Measurements from ENCODE around the gene SNTB2.
"Not testable (repeated sequence)": the region's sequence is repeated elsewhere in the genome, so short reads cannot be mapped to it uniquely, and the experiment has no call there.

Gene SNTB2

DNA sequence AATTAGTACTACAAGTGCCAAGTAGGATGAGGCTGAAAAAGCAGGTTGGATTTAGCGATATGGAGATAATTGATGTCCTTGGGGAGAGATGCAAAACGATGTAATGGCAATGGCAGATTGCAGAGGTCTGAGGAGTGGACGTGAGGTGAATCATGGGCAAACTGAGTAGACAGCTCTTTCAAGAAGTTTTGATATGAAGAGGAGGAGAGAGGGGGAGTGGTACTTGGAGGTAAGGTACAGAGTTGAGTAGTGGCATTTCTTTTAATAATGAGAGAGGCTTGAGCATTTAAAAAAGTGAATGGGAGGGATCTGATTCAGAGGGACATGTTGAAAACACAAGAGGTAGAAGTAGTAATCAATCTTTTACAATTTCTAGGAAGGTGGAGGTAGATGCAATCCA lies 106.4 kb downstream of the SNTB2 start:
- no peaks in the 10 kb centered on the region for H3K9me3 ChIP-seq (ENCODE audit: insufficient read depth, low read depth, low read length)
- H3K27ac ChIP-seq (ENCODE audit: low read depth, low read length), result no peak overlapping the region
- H3K36me3 ChIP-seq (ENCODE audit: insufficient read depth, low read length), result peaks cover 8% of the 10 kb centered on the region; the same call in 1 of the 2 replicates
- no peaks in the 10 kb centered on the region for H3K27me3 ChIP-seq (ENCODE audit: insufficient read depth, low read length)
- 0 out of 2 replicates have a peak overlapping the region, but pooled peaks have one; percentile 11 for H3K9ac ChIP-seq (ENCODE audit: low read depth, low read length)
- no peaks in the 10 kb centered on the region for H3K4me1 ChIP-seq (ENCODE audit: insufficient read depth, low read length)
- WGBS, result 90% methylated on average over 3 of the region's 3 CpGs
- no peak overlapping the region for H3K4me3 ChIP-seq (ENCODE audit: low read length)

DNA sequence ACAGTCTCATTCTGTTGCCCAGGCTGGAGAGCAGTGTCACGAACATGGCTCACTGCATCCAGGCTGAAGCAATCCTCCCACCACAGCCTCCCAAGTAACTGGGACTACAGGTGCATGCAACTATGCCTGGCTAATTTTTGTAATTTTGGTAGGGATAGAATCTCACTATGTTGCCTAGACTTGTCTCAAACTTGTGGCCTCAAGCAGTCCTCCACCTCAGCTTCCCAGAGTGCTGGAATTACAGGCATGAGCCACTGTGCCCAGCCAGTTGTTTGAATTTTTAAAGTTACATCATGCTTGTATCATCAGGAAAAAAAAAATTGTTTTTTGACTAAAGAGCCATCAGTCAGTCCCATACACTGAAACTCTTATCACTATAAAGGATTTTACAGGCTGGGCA lies 107.1 kb downstream of the SNTB2 start:
- WGBS, result 100% methylated on average over 1 of the region's 1 CpG
- no peak overlapping the region for H3K27ac ChIP-seq (ENCODE audit: low read depth, low read length)

DNA sequence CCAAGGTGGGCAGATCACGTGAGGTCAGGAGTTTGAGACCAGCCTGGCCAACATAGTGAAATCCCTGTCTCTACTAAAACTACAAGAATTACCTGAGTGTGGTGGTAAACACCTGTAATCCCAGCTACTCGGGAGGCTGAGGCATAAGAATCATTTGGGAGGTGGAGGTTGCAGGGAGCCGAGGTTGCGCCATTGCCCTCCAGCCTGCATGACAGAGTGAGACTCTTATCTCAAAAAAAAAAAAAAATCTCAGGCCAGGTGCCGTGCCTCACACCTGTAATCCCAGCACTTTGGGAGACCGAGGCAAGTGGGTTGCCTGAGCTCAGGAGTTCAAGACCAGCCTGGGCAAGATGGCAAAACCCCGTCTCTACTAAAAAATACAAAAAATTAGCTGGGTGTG lies 109.8 kb downstream of the SNTB2 start:
- peaks cover 28% of the 10 kb centered on the region for H3K36me3 ChIP-seq (ENCODE audit: insufficient read depth, low read length)
- H3K9ac ChIP-seq (ENCODE audit: low read depth, low read length); H3K9me3 ChIP-seq (ENCODE audit: insufficient read depth, low read depth, low read length); H3K27ac ChIP-seq (ENCODE audit: low read depth, low read length); H3K4me1 ChIP-seq (ENCODE audit: insufficient read depth, low read length); H3K4me3 ChIP-seq (ENCODE audit: low read length); H3K27me3 ChIP-seq (ENCODE audit: insufficient read depth, low read length): not testable (repeated sequence)
- 100% methylated on average over 7 of the region's 7 CpGs for WGBS

More for the DNA sequence above, 107.1 kb downstream of the SNTB2 start:
- no peaks in the 10 kb centered on the region for H3K9me3 ChIP-seq (ENCODE audit: insufficient read depth, low read depth, low read length)
- 0 out of 2 replicates have a peak, but pooled peaks cover 6% of the 10 kb centered on the region for H3K36me3 ChIP-seq (ENCODE audit: insufficient read depth, low read length)
- no peak overlapping the region for H3K9ac ChIP-seq (ENCODE audit: low read depth, low read length)
- H3K4me1 ChIP-seq (ENCODE audit: insufficient read depth, low read length), result no peaks in the 10 kb centered on the region
- H3K27me3 ChIP-seq (ENCODE audit: insufficient read depth, low read length), result no peaks in the 10 kb centered on the region
- H3K4me3 ChIP-seq (ENCODE audit: low read length), result no peak overlapping the region

DNA sequence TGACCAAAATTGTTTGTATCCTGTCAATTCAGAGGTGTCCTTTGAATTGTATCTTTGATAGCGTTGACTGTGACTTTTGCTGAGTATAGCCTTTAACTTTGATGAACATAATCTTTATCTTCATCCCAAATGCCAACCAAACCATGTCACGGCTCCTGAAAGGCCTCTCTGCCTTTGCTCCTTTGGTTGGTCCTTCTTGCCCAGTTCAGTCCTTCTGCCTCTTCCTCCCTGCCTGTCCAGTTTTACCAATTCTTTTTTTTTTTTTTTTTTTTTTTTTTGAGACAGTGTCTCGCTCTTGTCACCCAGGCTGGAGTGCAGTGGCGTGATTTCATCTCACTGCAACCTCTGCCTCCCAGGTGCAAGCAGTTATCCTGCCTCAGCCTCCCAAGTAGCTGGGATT lies 111.3 kb downstream of the SNTB2 start:
- no peak overlapping the region for H3K9ac ChIP-seq (ENCODE audit: low read depth, low read length)
- no peak overlapping the region for H3K4me3 ChIP-seq (ENCODE audit: low read length)
- H3K9me3 ChIP-seq (ENCODE audit: insufficient read depth, low read depth, low read length), result no peaks in the 10 kb centered on the region
- no peaks in the 10 kb centered on the region for H3K27me3 ChIP-seq (ENCODE audit: insufficient read depth, low read length)
- over 99% methylated on average over 4 of the region's 4 CpGs for WGBS
- no peak overlapping the region for H3K27ac ChIP-seq (ENCODE audit: low read depth, low read length)
- H3K4me1 ChIP-seq (ENCODE audit: insufficient read depth, low read length), result no peaks in the 10 kb centered on the region
- H3K36me3 ChIP-seq (ENCODE audit: insufficient read depth, low read length), result peaks cover 34% of the 10 kb centered on the region

DNA sequence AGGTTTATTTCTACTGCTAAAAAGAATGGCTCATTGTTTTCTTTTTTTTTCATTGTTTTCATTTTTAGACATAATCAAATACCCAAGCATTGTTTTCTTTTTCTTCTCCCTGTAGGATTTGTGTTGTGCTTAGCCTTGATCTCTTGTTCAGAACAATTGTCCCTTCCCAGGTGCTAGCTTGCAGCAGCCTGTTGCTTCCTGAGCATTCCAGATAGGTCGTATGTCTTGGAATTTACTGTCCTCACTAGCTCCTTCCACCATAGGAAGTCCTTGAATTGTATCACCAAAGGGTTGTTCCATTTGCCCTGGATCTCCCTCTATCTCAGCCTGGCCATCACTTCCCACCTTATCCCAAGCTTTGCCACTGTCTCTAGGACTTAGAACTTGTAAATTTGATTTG lies 114.2 kb downstream of the SNTB2 start:
- H3K27me3 ChIP-seq (ENCODE audit: insufficient read depth, low read length), result no peaks in the 10 kb centered on the region
- H3K4me3 ChIP-seq (ENCODE audit: low read length), result no peak overlapping the region
- WGBS, result 86% methylated on average over 1 of the region's 1 CpG
- no peak overlapping the region for H3K9ac ChIP-seq (ENCODE audit: low read depth, low read length)
- peaks cover 37% of the 10 kb centered on the region for H3K36me3 ChIP-seq (ENCODE audit: insufficient read depth, low read length)
- no peaks in the 10 kb centered on the region for H3K4me1 ChIP-seq (ENCODE audit: insufficient read depth, low read length)
- no peak overlapping the region for H3K27ac ChIP-seq (ENCODE audit: low read depth, low read length)
- no peaks in the 10 kb centered on the region for H3K9me3 ChIP-seq (ENCODE audit: insufficient read depth, low read depth, low read length)

DNA sequence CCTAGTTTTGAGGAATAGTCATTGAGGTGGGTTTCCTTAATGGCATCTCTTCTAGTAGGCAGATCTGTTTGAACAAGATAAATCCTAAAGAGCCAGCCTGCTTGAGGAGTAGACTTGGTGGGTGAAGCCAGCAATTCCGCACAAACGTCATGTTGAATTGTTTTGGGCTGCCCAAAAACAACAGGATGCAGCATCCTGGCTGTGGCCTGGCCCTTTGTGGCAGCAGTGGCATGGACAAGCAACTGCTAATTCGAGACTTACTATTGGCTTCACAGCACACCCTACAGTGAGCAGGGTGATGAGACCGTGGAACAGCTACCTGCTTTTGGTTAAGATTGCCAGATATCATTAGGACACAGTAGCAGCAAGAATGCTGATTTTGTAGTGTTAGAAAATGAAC lies 114.9 kb downstream of the SNTB2 start:
- WGBS, result 91% methylated on average over 4 of the region's 4 CpGs
- Histone ChIP-seq H3K27ac (ENCODE audit: low read depth, low read length) (no peak overlapping the region), H3K9ac (ENCODE audit: low read depth, low read length) (no peak overlapping the region), H3K4me3 (ENCODE audit: low read length) (no peak overlapping the region), H3K27me3 (ENCODE audit: insufficient read depth, low read length) (no peaks in the 10 kb centered on the region), H3K9me3 (ENCODE audit: insufficient read depth, low read depth, low read length) (no peaks in the 10 kb centered on the region), H3K4me1 (ENCODE audit: insufficient read depth, low read length) (no peaks in the 10 kb centered on the region), H3K36me3 (ENCODE audit: insufficient read depth, low read length) (peaks cover 37% of the 10 kb centered on the region)

DNA sequence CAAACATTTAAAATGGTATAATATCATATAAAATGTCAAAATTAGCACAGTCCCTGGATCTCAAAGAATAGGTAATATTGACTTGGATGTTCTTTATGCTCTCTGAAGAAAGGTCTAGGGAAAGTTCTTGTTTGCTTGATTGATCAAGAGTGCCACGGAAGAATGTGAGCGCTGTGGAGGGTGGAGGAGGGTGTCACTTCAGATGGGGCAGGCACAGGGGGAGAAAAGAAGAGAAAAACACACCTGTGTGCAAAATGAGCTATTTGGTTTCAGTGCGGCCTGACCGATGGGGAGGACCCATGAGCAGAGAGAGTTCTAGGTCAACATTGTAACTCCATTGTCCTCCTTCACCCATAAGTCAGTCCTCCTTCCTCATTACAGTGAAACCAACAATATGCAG lies 115.3 kb downstream of the SNTB2 start:
- no peaks in the 10 kb centered on the region for H3K4me1 ChIP-seq (ENCODE audit: insufficient read depth, low read length)
- H3K9ac ChIP-seq (ENCODE audit: low read depth, low read length), result no peak overlapping the region
- H3K4me3 ChIP-seq (ENCODE audit: low read length), result no peak overlapping the region
- 94% methylated on average over 4 of the region's 4 CpGs for WGBS
- no peaks in the 10 kb centered on the region for H3K9me3 ChIP-seq (ENCODE audit: insufficient read depth, low read depth, low read length)
- H3K27ac ChIP-seq (ENCODE audit: low read depth, low read length), result no peak overlapping the region
- H3K36me3 ChIP-seq (ENCODE audit: insufficient read depth, low read length), result peaks cover 37% of the 10 kb centered on the region
- no peaks in the 10 kb centered on the region for H3K27me3 ChIP-seq (ENCODE audit: insufficient read depth, low read length)

DNA sequence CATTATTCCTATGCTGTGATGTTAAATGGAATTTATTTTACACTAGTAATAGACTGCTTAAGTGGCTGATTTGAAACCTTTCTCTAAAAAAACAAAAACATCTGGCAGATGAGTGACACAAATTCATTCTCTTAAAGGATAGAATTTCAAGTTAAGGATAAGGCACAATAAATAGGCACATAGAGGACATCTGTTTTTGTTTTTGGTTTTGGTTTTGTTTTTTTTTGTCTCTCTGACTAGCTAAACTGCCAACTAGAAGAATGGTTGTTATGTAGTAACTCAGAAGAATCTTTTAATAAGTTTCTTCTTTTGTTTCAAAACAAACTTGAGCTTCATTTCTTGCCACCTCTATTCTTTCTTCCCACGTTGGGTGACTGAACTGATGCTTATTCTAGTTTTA lies 119.1 kb downstream of the SNTB2 start:
- no peak overlapping the region for H3K9ac ChIP-seq (ENCODE audit: low read depth, low read length)
- WGBS, result no CpG with 5 or more reads among the region's 1 CpG
- peaks cover 21% of the 10 kb centered on the region for H3K36me3 ChIP-seq (ENCODE audit: insufficient read depth, low read length)
- H3K27ac ChIP-seq (ENCODE audit: low read depth, low read length), result no peak overlapping the region
- H3K4me1 ChIP-seq (ENCODE audit: insufficient read depth, low read length), result no peaks in the 10 kb centered on the region
- H3K4me3 ChIP-seq (ENCODE audit: low read length), result no peak overlapping the region
- no peaks in the 10 kb centered on the region for H3K27me3 ChIP-seq (ENCODE audit: insufficient read depth, low read length)
- no peaks in the 10 kb centered on the region for H3K9me3 ChIP-seq (ENCODE audit: insufficient read depth, low read depth, low read length)

DNA sequence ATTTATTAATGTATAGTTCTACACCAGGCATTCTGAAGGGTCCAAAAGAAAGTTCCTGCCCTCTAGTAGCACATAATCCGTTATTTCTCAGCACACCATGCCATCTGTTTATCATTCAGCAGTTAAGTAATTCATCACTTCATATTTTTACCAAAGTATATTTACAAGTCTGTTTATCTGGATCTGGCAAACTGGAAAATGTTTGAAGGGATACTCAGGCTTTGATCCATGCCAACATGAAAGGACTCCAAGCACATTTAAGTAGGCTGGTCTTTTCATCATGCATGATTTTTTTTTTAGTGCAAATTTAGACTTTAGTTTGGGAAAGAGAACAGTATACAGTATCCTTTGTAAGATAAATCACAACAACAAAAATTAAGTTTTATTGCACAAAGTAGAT lies 120.1 kb downstream of the SNTB2 start:
- H3K27ac ChIP-seq (ENCODE audit: low read depth, low read length), result no peak overlapping the region
- H3K27me3 ChIP-seq (ENCODE audit: insufficient read depth, low read length), result no peaks in the 10 kb centered on the region
- H3K9me3 ChIP-seq (ENCODE audit: insufficient read depth, low read depth, low read length), result no peaks in the 10 kb centered on the region
- no peak overlapping the region for H3K9ac ChIP-seq (ENCODE audit: low read depth, low read length)
- H3K4me3 ChIP-seq (ENCODE audit: low read length), result no peak overlapping the region
- WGBS, result 88% methylated on average over 1 of the region's 1 CpG
- peaks cover 12% of the 10 kb centered on the region for H3K36me3 ChIP-seq (ENCODE audit: insufficient read depth, low read length)
- H3K4me1 ChIP-seq (ENCODE audit: insufficient read depth, low read length), result peaks cover 2% of the 10 kb centered on the region; the same call in 1 of the 2 replicates

DNA sequence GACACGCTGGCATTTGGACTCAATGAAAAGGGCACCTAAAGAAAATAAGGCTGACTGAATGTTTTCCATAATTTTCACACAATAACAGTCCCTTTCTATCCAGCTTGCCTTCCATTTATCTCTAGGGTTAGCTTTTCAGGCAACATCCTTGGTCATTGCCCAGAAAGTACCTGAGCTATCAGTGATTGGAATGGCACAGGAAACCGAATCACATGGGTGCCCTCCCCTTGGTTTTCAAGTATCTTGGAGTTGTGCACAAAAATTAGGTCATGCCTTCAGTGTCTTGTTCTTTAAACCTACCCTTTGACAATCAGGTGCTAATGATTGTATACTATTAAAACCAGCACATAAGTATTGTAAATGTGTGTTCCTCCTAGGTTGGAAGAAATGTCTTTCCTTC lies 120.9 kb downstream of the SNTB2 start:
- Histone ChIP-seq H3K9me3 (ENCODE audit: insufficient read depth, low read depth, low read length) (no peaks in the 10 kb centered on the region), H3K4me3 (ENCODE audit: low read length) (no peak overlapping the region), H3K4me1 (ENCODE audit: insufficient read depth, low read length) (peaks cover 4% of the 10 kb centered on the region; the same call in 1 of the 2 replicates), H3K9ac (ENCODE audit: low read depth, low read length) (no peak overlapping the region), H3K36me3 (ENCODE audit: insufficient read depth, low read length) (peaks cover 9% of the 10 kb centered on the region; the same call in 1 of the 2 replicates), H3K27me3 (ENCODE audit: insufficient read depth, low read length) (no peaks in the 10 kb centered on the region), H3K27ac (ENCODE audit: low read depth, low read length) (no peak overlapping the region)
- WGBS, result 91% methylated on average over 2 of the region's 2 CpGs

DNA sequence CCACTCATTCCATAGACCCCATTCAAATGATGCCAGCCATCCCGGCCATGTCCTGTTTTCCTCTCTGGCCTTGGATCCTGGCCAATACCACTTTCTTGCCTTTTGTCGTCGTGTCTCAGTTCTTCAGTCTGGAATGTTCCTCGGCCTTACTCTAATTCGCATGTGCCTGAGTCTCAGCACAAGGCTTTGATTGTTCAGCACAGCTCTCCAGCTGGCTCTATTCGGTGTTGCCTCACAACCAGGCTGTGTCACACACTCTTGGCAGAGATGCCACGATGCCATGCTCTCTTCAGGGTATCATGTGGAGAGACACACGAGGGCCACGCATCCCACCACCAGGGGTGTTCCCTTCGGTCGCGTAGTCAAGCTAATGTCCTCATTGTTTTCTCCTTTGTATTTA lies 122.4 kb downstream of the SNTB2 start:
- no peaks in the 10 kb centered on the region for H3K27me3 ChIP-seq (ENCODE audit: insufficient read depth, low read length)
- no peak overlapping the region for H3K27ac ChIP-seq (ENCODE audit: low read depth, low read length)
- peaks cover 4% of the 10 kb centered on the region; the same call in 1 of the 2 replicates for H3K4me1 ChIP-seq (ENCODE audit: insufficient read depth, low read length)
- no peak overlapping the region for H3K9ac ChIP-seq (ENCODE audit: low read depth, low read length)
- 88% methylated on average over 11 of the region's 12 CpGs for WGBS
- no peaks in the 10 kb centered on the region for H3K9me3 ChIP-seq (ENCODE audit: insufficient read depth, low read depth, low read length)
- H3K4me3 ChIP-seq (ENCODE audit: low read length), result no peak overlapping the region
- peaks cover 8% of the 10 kb centered on the region for H3K36me3 ChIP-seq (ENCODE audit: insufficient read depth, low read length)

Data from HUES64 (cell line).